ENCODE results near the gene TTI1. TPM values are rescaled to one million over a fixed set of nuclear protein-coding genes. Genes with fewer than 3 reads are reported as not detected.

Gene TTI1
- total and polyA plus RNA-seq, 9 donors, result 9.3 to 19.7 (median 16.3) TPM

DNA sequence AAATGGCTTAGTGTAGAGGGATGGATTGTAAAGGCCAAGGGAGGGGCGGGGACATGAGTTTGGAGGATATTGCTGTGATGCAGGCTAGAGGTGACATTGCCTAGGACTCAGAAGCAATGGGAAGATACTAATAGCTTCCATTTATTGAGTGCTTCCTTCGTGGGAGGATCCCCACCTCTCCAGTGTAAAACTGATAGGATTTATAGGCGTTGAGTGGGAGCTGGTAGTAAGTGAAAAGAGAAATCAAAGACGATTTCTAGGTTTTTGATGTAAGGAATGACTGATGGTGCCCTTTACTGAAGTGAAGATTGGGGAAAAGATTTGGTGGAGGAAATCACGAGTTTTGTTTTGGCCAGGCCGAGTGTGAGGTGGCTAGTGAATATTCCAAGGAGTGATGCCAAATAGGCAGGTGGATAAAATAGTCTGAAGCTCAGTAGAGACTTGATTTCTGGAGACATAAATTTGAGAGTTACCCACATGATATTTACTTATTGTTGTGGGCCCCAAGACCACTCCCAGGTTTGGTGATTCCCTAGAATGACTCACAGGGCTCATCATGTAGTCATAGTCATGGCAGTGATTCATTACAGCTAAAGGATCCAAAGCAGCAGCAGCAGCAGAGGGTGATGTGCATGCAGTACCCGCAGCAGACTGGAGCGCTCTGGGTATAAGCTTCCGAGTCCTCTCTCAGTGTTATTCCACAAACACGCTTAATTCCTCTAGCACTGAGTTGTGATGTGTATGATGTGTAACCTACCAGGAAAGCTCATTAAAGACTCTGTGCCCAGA lies 10.4 kb upstream of the TTI1 start:
- no peak overlapping the region for H3K27ac ChIP-seq

DNA sequence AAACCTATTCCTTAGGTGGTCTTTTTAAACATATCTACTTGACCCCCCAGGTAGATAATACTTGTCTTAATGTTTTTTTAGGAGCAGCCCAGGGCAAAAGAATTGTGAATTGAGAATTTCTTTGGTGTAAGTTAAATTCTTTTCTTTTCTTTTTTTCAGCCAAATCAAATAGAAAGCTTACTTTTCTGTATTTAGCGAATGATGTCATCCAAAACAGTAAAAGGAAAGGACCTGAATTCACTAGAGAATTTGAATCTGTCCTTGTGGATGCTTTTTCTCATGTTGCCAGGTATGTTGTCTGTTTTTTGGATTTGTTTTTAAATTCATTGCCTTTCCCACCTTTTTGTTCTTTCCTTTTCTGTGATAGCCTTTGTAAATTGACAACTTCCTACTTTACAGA lies 7.0 kb upstream of the TTI1 start:
- WGBS, 3 donors, result 40 to 98% (median 47%) methylated on average over 1 of the region's 1 CpG

More for the DNA sequence above, 10.4 kb upstream of the TTI1 start:
- Histone ChIP-seq H3K36me3 (no peaks in the 10 kb centered on the region), H3K27me3 (no peaks in the 10 kb centered on the region), H3K4me1 (ENCODE audit: insufficient read depth) (no peaks in the 10 kb centered on the region), H3K4me3 (no peak overlapping the region), H3K9me3 (no peaks in the 10 kb centered on the region)
- WGBS, 3 donors, result 75 to 81% (median 80%) methylated on average over 10 of the region's 10 CpGs
- intact Hi-C loops (cut with DNase I), result no loop called here
- DNase-seq, result no peak
- TF ChIP-seq EP300 (IDR thresholded peaks at IDR 0.05), result no peak
- TF ChIP-seq POLR2A (IDR thresholded peaks at IDR 0.05), result no peak
- no peak for TF ChIP-seq CTCF (IDR thresholded peaks at IDR 0.05)

GRCh38 chr20:38036366-38036765 lies 3.1 kb upstream of the TTI1 start:
- peaks cover 16% of the 10 kb centered on the region for H3K4me1 ChIP-seq (ENCODE audit: insufficient read depth)
- 83 to 87% (median 86%) methylated on average over 5 of the region's 5 CpGs for WGBS, 3 donors

More for the DNA sequence above, 7.0 kb upstream of the TTI1 start:
- intact Hi-C loops (cut with DNase I), result no loop called here
- TF ChIP-seq CTCF (IDR thresholded peaks at IDR 0.05) (no peak), EP300 (IDR thresholded peaks at IDR 0.05) (no peak), POLR2A (IDR thresholded peaks at IDR 0.05) (no peak)
- H3K4me3 ChIP-seq, result no peak overlapping the region
- DNase-seq, result no peak
- no peaks in the 10 kb centered on the region for H3K36me3 ChIP-seq
- H3K27me3 ChIP-seq, result no peaks in the 10 kb centered on the region
- no peak overlapping the region for H3K27ac ChIP-seq
- no peaks in the 10 kb centered on the region for H3K9me3 ChIP-seq
- H3K4me1 ChIP-seq (ENCODE audit: insufficient read depth), result peaks cover 4% of the 10 kb centered on the region

GRCh38 chr20:38034961-38035360 lies 1.7 kb upstream of the TTI1 start:
- Histone ChIP-seq H3K36me3 (no peaks in the 10 kb centered on the region), H3K4me1 (ENCODE audit: insufficient read depth) (peaks cover 16% of the 10 kb centered on the region), H3K4me3 (peak overlapping the region; percentile 73), H3K27ac (no peak overlapping the region), H3K27me3 (no peaks in the 10 kb centered on the region), H3K9me3 (no peaks in the 10 kb centered on the region)
- intact Hi-C loops (cut with DNase I), result no loop called here
- DNase-seq, result no peak
- no peak for TF ChIP-seq CTCF (IDR thresholded peaks at IDR 0.05)
- TF ChIP-seq EP300 (IDR thresholded peaks at IDR 0.05), result no peak
- no peak for TF ChIP-seq POLR2A (IDR thresholded peaks at IDR 0.05)
- WGBS, 3 donors, result 64 to 75% (median 65%) methylated on average over 6 of the region's 6 CpGs

More at GRCh38 chr20:38036366-38036765, 3.1 kb upstream of the TTI1 start:
- intact Hi-C loops (cut with DNase I), result no loop called here
- H3K27ac ChIP-seq, result no peak overlapping the region
- no peaks in the 10 kb centered on the region for H3K9me3 ChIP-seq
- H3K4me3 ChIP-seq, result no peak overlapping the region
- DNase-seq, result no peak
- H3K36me3 ChIP-seq, result no peaks in the 10 kb centered on the region
- H3K27me3 ChIP-seq, result no peaks in the 10 kb centered on the region
- no peak for TF ChIP-seq POLR2A (IDR thresholded peaks at IDR 0.05)
- TF ChIP-seq CTCF (IDR thresholded peaks at IDR 0.05), result no peak
- no peak for TF ChIP-seq EP300 (IDR thresholded peaks at IDR 0.05)

Data from ovary (tissue), 9 donors.